Adipose tissue (tissue), 3 donors: Measurements from ENCODE around the gene GPR152. TPM values are rescaled to one million over a fixed set of nuclear protein-coding genes. Genes with fewer than 3 reads are reported as not detected.
"Not testable (repeated sequence)": the region's sequence is repeated elsewhere in the genome, so short reads cannot be mapped to it uniquely, and the experiment has no call there.

ENCODE experiments used
- H3K27ac ChIP-seq: one replicate; pipeline ENCODE4 v1.5.1; 2013; ENCODE audit warnings: low read depth, low read length
- WGBS, 3 donors: extraction: QIAGEN DNeasy Blood & Tissue Kit; methylation state at CpG; one replicate each; pipeline ENCODE4 v1.1.7; 2013; 5-methylcytosine and 5-hydroxymethylcytosine counted together
- polyA plus RNA-seq, 3 donors: library from polyadenylated mRNA; stranded (reverse); fragments of 200-250 nt; gene quantifications; one replicate each; pipeline ENCODE4 v1.2.3, GENCODE V29; 2013
- donor health status: healthy with polysubstance abuse.
- donor health status: Bipolar disorder and iron deficiency.
- donor health status: healthy.

GPR152 gene
- polyA plus RNA-seq, 3 donors = not detected

GRCh38 chr11:67435031-67435726 lies 17.4 kb downstream of the GPR152 start:
- H3K27ac ChIP-seq = no peak overlapping the region
- WGBS, 3 donors = 79 to 84% (median 80%) methylated on average over 26 of the region's 26 CpGs

GRCh38 chr11:67434395-67434881 lies 18.1 kb downstream of the GPR152 start:
- H3K27ac ChIP-seq = no peak overlapping the region
- WGBS, 3 donors = 81 to 84% (median 83%) methylated on average over 23 of the region's 23 CpGs

GRCh38 chr11:67433536-67434394 lies 18.8 kb downstream of the GPR152 start:
- no peak overlapping the region for H3K27ac ChIP-seq
- 85 to 88% (median 87%) methylated on average over 22 of the region's 22 CpGs for WGBS, 3 donors

GRCh38 chr11:67432655-67433349 lies 19.7 kb downstream of the GPR152 start:
- no peak overlapping the region for H3K27ac ChIP-seq
- 90 to 93% (median 92%) methylated on average over 18 to 22 of the region's 22 CpGs for WGBS, 3 donors

GRCh38 chr11:67431346-67432249 lies 20.9 kb downstream of the GPR152 start:
- 90 to 93% (median 91%) methylated on average over 24 of the region's 24 CpGs for WGBS, 3 donors
- no peak overlapping the region for H3K27ac ChIP-seq

- WGBS, 3 donors = 73 to 84% (median 81%) methylated on average over 11 of the region's 11 CpGs
- no peak overlapping the region for H3K27ac ChIP-seq
Observed at GRCh38 chr11:67429722-67430121, 22.8 kb downstream of the GPR152 start.

- 44 to 54% (median 46%) methylated on average over 12 of the region's 12 CpGs for WGBS, 3 donors
- no peak overlapping the region for H3K27ac ChIP-seq
Observed at GRCh38 chr11:67429038-67429668, 23.4 kb downstream of the GPR152 start.

- H3K27ac ChIP-seq = peak within 1 kb of the TSS; percentile 63
- WGBS, 3 donors = 0% methylated on average over 61 to 68 of the region's 68 CpGs
Observed at GRCh38 chr11:67428052-67429001, 24.2 kb downstream of the GPR152 start, which contains the start of gene RPS6KB2. Gene RPS6KB2 (plus strand): TSS chr11:67428494. CDS start chr11:67428546, 52 bp downstream.

- H3K27ac ChIP-seq = not testable (repeated sequence)
- 66 to 76% (median 75%) methylated on average over 19 of the region's 19 CpGs for WGBS, 3 donors
Observed at GRCh38 chr11:67427364-67427859, 25.1 kb downstream of the GPR152 start.

GRCh38 chr11:67423891-67424613 lies 28.5 kb downstream of the GPR152 start:
- WGBS, 3 donors = 86 to 87% (median 87%) methylated on average over 28 to 34 of the region's 34 CpGs
- H3K27ac ChIP-seq = no peak overlapping the region

GRCh38 chr11:67423466-67423865 lies 29.1 kb downstream of the GPR152 start:
- H3K27ac ChIP-seq = no peak overlapping the region
- WGBS, 3 donors = 92 to 94% (median 93%) methylated on average over 13 of the region's 13 CpGs

- no peak overlapping the region for H3K27ac ChIP-seq
- 67 to 71% (median 70%) methylated on average over 6 of the region's 6 CpGs for WGBS, 3 donors
Observed at GRCh38 chr11:67422891-67423290, 29.6 kb downstream of the GPR152 start.

GRCh38 chr11:67421430-67422031 lies 31.0 kb downstream of the GPR152 start:
- WGBS, 3 donors = 74 to 80% (median 75%) methylated on average over 22 of the region's 22 CpGs

GRCh38 chr11:67420646-67421429 lies 31.7 kb downstream of the GPR152 start:
- WGBS, 3 donors = 1% methylated on average over 63 to 97 of the region's 97 CpGs

More at GRCh38 chr11:67421430-67422031, 31.0 kb downstream of the GPR152 start:
- H3K27ac ChIP-seq = no peak overlapping the region

More at GRCh38 chr11:67420646-67421429, 31.7 kb downstream of the GPR152 start:
- H3K27ac ChIP-seq = peak overlapping the region; percentile 26
